MM.1S (cell line): ENCODE results near the gene IL1R1.

Source experiments
- CTCF ChIP-seq: fragments of 300-600 bp; sonication (generic); IDR thresholded peaks from 2 replicates; pipeline ENCODE4 v1.5.1; 2016; ENCODE audit warnings: antibody characterized with exemption, low read length, mixed read lengths
- EZH2 ChIP-seq: fragments of 300-600 bp; sonication (generic); optimal IDR thresholded peaks from 2 replicates; pipeline ENCODE3; 2017; ENCODE audit warnings: low read depth, mild to moderate bottlenecking, antibody characterized with exemption, low read length, mixed read lengths
- EZH2phosphoT487 ChIP-seq: fragments of 300-600 bp; sonication (generic); IDR thresholded peaks from 2 replicates; pipeline ENCODE4 v1.6.1; 2018; ENCODE audit warnings: antibody characterized with exemption, low read length

GRCh38 chr2:102185347-102185746 lies 42.8 kb downstream of the IL1R1 start:
- no peak for TF ChIP-seq CTCF
- TF ChIP-seq EZH2: no peak
- no peak for TF ChIP-seq EZH2phosphoT487
